GM12892 (cell line): Measurements from ENCODE around the gene PACS1.

Source experiments
- POLR2A ChIP-seq: IDR thresholded peaks from 2 replicates; pipeline ENCODE4 v1.6.1; 2011; ENCODE audit warnings: low read depth, low read length, control low read depth
- POLR2AphosphoS5 ChIP-seq: IDR thresholded peaks from 2 replicates; pipeline ENCODE4 v1.6.1; 2011; ENCODE audit warnings: low read depth, low read length, control low read depth

- TF ChIP-seq POLR2AphosphoS5: no peak
- no peak for TF ChIP-seq POLR2A
Observed at GRCh38 chr11:66291706-66292542, 221.9 kb downstream of the PACS1 start, which contains the start of gene TMEM151A.
